SK-N-MC (cell line): ENCODE data around the gene CCDC3.

Source experiments
- EZH2 ChIP-seq: fragments of 200-600 bp; sonication (generic); IDR thresholded peaks from one replicate; pipeline ENCODE4 v1.6.1; 2017; ENCODE audit warnings: antibody characterized with exemption
- POLR2AphosphoS5 ChIP-seq: IDR thresholded peaks from 2 replicates; pipeline ENCODE4 v1.6.1; 2012; ENCODE audit warnings: mild to moderate bottlenecking, low read depth, low read length, borderline replicate concordance

DNA sequence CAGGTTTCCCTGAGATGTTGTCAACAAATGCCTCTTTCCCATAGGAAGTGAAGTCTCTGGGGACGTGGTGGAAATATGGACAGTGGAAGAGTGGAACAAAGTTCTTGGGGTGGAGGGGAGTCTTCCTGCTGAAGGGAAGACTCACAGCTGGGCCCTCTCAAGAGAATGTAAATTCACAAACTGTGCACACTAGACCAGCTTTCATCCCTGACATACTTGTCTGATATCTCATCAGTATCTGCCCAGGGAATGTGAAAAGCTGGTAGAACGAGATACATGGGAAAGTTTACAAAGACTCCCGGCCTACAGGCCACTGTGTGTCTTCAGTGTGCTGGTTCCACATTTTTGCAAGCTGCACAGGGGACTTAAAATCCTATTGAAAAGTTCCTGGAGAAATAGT is 16.7 kb upstream of the CCDC3 start:
- TF ChIP-seq POLR2AphosphoS5, result no peak
- no peak for TF ChIP-seq EZH2
